ENCODE measurements around the gene TAS1R3.

DNA sequence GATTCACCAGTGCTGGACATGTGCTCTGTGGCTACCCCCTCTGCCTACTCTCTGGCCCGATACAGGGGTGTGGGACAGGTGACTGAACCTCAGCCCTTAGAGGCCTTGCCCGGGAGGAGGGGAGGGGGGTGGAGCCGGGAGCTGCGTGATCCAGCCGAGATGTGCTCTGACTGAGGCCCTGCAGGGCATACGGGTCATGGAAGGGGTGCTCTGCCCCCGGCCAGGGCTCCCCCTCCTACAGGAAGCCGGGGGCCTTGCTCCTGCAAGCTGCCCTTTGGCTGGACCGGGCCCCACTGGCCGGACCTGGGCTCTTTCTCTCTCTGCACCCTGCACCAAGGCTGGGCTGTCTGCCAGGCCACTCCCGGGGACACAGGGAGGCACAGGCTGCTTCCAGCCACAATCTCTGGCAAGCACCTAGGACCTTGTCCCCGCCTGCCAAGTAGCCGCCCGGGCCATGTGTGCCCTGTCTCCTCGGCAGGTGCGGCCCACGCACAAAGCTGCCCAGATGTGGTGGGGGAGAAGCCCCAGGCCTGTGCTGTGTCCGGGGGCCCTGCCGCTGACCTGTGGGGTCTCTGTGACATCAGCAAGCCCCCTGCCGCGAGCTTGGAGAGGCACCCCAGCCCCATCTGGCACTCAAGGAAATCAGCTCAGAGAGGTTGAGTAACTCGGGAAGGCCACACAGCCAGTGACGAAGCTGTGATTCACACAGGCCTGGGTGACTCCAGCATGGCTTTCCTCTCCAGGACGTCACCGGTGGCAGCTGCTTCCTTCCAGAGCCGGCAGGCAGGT lies 49.4 kb upstream of the TAS1R3 start:
- TF ChIP-seq POLR2A (IDR thresholded peaks at IDR 0.05) (no peak), CTCF (IDR thresholded peaks at IDR 0.05) (no peak)

Measured in lower leg skin (tissue), 3 donors.